ENCODE measurements around the gene SF3B2.
A peak's percentile ranks its signal among the peaks of the same experiment; 100 is the strongest.

SF3B2 gene

GRCh38 chr11:66070604-66071380 is 18.6 kb downstream of the SF3B2 start:
- DNase-seq (ENCODE audit: low read depth, low spot score) = no peak
- Histone ChIP-seq H3K4me3 (ENCODE audit: insufficient read length, low read depth) (peak overlapping the region; percentile 57), H3K9me3 (ENCODE audit: insufficient read depth, low read length) (no peaks in the 10 kb centered on the region), H3K27me3 (ENCODE audit: insufficient read depth, insufficient read length) (no peaks in the 10 kb centered on the region), H3K4me1 (ENCODE audit: insufficient read depth, insufficient read length) (peaks cover 5% of the 10 kb centered on the region), H3K9ac (ENCODE audit: insufficient read length, low read depth) (peak overlapping the region; percentile 86), H3K36me3 (ENCODE audit: insufficient read depth, insufficient read length, low read length) (peaks cover 57% of the 10 kb centered on the region)
- no peak for TF ChIP-seq SUZ12 (IDR thresholded peaks at IDR 0.05; ENCODE audit: extremely low read depth, insufficient read depth, insufficient read length)

GRCh38 chr11:66071381-66071801 is 19.2 kb downstream of the SF3B2 start:
- peak overlapping the region; percentile 86 for H3K9ac ChIP-seq (ENCODE audit: insufficient read length, low read depth)
- TF ChIP-seq SUZ12 (IDR thresholded peaks at IDR 0.05; ENCODE audit: extremely low read depth, insufficient read depth, insufficient read length) (no peak), ZNF274 (IDR thresholded peaks at IDR 0.05; ENCODE audit: low read depth, low read length) (no peak), YY1 (IDR thresholded peaks at IDR 0.05; ENCODE audit: insufficient read depth, insufficient read length) (no peak)
- DNase-seq (ENCODE audit: low read depth, low spot score) = no peak
- H3K36me3 ChIP-seq (ENCODE audit: insufficient read depth, insufficient read length, low read length) = peaks cover 52% of the 10 kb centered on the region
- peaks cover 5% of the 10 kb centered on the region for H3K4me1 ChIP-seq (ENCODE audit: insufficient read depth, insufficient read length)
- no peaks in the 10 kb centered on the region for H3K27me3 ChIP-seq (ENCODE audit: insufficient read depth, insufficient read length)
- H3K4me3 ChIP-seq (ENCODE audit: insufficient read length, low read depth) = peak overlapping the region; percentile 57
- H3K9me3 ChIP-seq (ENCODE audit: insufficient read depth, low read length) = no peaks in the 10 kb centered on the region

GRCh38 chr11:66072081-66072480 is 19.9 kb downstream of the SF3B2 start:
- H3K9ac ChIP-seq (ENCODE audit: insufficient read length, low read depth) = no peak overlapping the region
- peaks cover 45% of the 10 kb centered on the region for H3K36me3 ChIP-seq (ENCODE audit: insufficient read depth, insufficient read length, low read length)
- no peaks in the 10 kb centered on the region for H3K27me3 ChIP-seq (ENCODE audit: insufficient read depth, insufficient read length)
- TF ChIP-seq ZNF274 (IDR thresholded peaks at IDR 0.05; ENCODE audit: low read depth, low read length) = no peak
- TF ChIP-seq SUZ12 (IDR thresholded peaks at IDR 0.05; ENCODE audit: extremely low read depth, insufficient read depth, insufficient read length) = no peak
- no peak for TF ChIP-seq YY1 (IDR thresholded peaks at IDR 0.05; ENCODE audit: insufficient read depth, insufficient read length)
- DNase-seq (ENCODE audit: low read depth, low spot score) = no peak
- no peak overlapping the region for H3K4me3 ChIP-seq (ENCODE audit: insufficient read length, low read depth)
- peaks cover 5% of the 10 kb centered on the region for H3K4me1 ChIP-seq (ENCODE audit: insufficient read depth, insufficient read length)
- no peaks in the 10 kb centered on the region for H3K9me3 ChIP-seq (ENCODE audit: insufficient read depth, low read length)

- no peaks in the 10 kb centered on the region for H3K9me3 ChIP-seq (ENCODE audit: insufficient read depth, low read length)
- H3K36me3 ChIP-seq (ENCODE audit: insufficient read depth, insufficient read length, low read length) = peaks cover 41% of the 10 kb centered on the region
- H3K4me1 ChIP-seq (ENCODE audit: insufficient read depth, insufficient read length) = peaks cover 5% of the 10 kb centered on the region
- H3K4me3 ChIP-seq (ENCODE audit: insufficient read length, low read depth) = no peak overlapping the region
- TF ChIP-seq SUZ12 (IDR thresholded peaks at IDR 0.05; ENCODE audit: extremely low read depth, insufficient read depth, insufficient read length) (no peak), ZNF274 (IDR thresholded peaks at IDR 0.05; ENCODE audit: low read depth, low read length) (no peak), YY1 (IDR thresholded peaks at IDR 0.05; ENCODE audit: insufficient read depth, insufficient read length) (no peak)
- no peak for DNase-seq (ENCODE audit: low read depth, low spot score)
- H3K9ac ChIP-seq (ENCODE audit: insufficient read length, low read depth) = no peak overlapping the region
- no peaks in the 10 kb centered on the region for H3K27me3 ChIP-seq (ENCODE audit: insufficient read depth, insufficient read length)
Measured at GRCh38 chr11:66072518-66072917, 20.4 kb downstream of the SF3B2 start.

- H3K36me3 ChIP-seq (ENCODE audit: insufficient read depth, insufficient read length, low read length) = peaks cover 29% of the 10 kb centered on the region
- DNase-seq (ENCODE audit: low read depth, low spot score) = no peak
- peaks cover 5% of the 10 kb centered on the region for H3K4me1 ChIP-seq (ENCODE audit: insufficient read depth, insufficient read length)
- no peak overlapping the region for H3K4me3 ChIP-seq (ENCODE audit: insufficient read length, low read depth)
- no peak for TF ChIP-seq YY1 (IDR thresholded peaks at IDR 0.05; ENCODE audit: insufficient read depth, insufficient read length)
- TF ChIP-seq ZNF274 (IDR thresholded peaks at IDR 0.05; ENCODE audit: low read depth, low read length) = no peak
- no peak for TF ChIP-seq SUZ12 (IDR thresholded peaks at IDR 0.05; ENCODE audit: extremely low read depth, insufficient read depth, insufficient read length)
- H3K9ac ChIP-seq (ENCODE audit: insufficient read length, low read depth) = no peak overlapping the region
- H3K27me3 ChIP-seq (ENCODE audit: insufficient read depth, insufficient read length) = no peaks in the 10 kb centered on the region
- no peaks in the 10 kb centered on the region for H3K9me3 ChIP-seq (ENCODE audit: insufficient read depth, low read length)
Measured at GRCh38 chr11:66073669-66074068, 21.5 kb downstream of the SF3B2 start.

- Histone ChIP-seq H3K9me3 (ENCODE audit: insufficient read depth, low read length) (no peaks in the 10 kb centered on the region), H3K27me3 (ENCODE audit: insufficient read depth, insufficient read length) (no peaks in the 10 kb centered on the region), H3K9ac (ENCODE audit: insufficient read length, low read depth) (no peak overlapping the region), H3K36me3 (ENCODE audit: insufficient read depth, insufficient read length, low read length) (peaks cover 25% of the 10 kb centered on the region), H3K4me3 (ENCODE audit: insufficient read length, low read depth) (no peak overlapping the region), H3K4me1 (ENCODE audit: insufficient read depth, insufficient read length) (no peaks in the 10 kb centered on the region)
- TF ChIP-seq SUZ12 (IDR thresholded peaks at IDR 0.05; ENCODE audit: extremely low read depth, insufficient read depth, insufficient read length) = no peak
- TF ChIP-seq ZNF274 (IDR thresholded peaks at IDR 0.05; ENCODE audit: low read depth, low read length) = no peak
- no peak for DNase-seq (ENCODE audit: low read depth, low spot score)
Measured at GRCh38 chr11:66075273-66075672, 23.1 kb downstream of the SF3B2 start.

GRCh38 chr11:66076561-66076960 is 24.4 kb downstream of the SF3B2 start:
- no peak for TF ChIP-seq SUZ12 (IDR thresholded peaks at IDR 0.05; ENCODE audit: extremely low read depth, insufficient read depth, insufficient read length)
- no peak for TF ChIP-seq YY1 (IDR thresholded peaks at IDR 0.05; ENCODE audit: insufficient read depth, insufficient read length)
- no peak for TF ChIP-seq ZNF274 (IDR thresholded peaks at IDR 0.05; ENCODE audit: low read depth, low read length)
- H3K27me3 ChIP-seq (ENCODE audit: insufficient read depth, insufficient read length) = no peaks in the 10 kb centered on the region
- DNase-seq (ENCODE audit: low read depth, low spot score) = no peak
- H3K36me3 ChIP-seq (ENCODE audit: insufficient read depth, insufficient read length, low read length) = peaks cover 26% of the 10 kb centered on the region
- H3K9ac ChIP-seq (ENCODE audit: insufficient read length, low read depth) = no peak overlapping the region
- no peaks in the 10 kb centered on the region for H3K9me3 ChIP-seq (ENCODE audit: insufficient read depth, low read length)
- H3K4me3 ChIP-seq (ENCODE audit: insufficient read length, low read depth) = no peak overlapping the region
- H3K4me1 ChIP-seq (ENCODE audit: insufficient read depth, insufficient read length) = no peaks in the 10 kb centered on the region

Measured in NT2/D1 (cell line).